SHP77 treated with DMSO at 0.1 percent for 48 hours (cell line): Measurements from ENCODE around the gene CEP85L.

ENCODE experiments used
- DNase-seq: peaks from one replicate; lab custom pipeline; 2025; lab: John Stamatoyannopoulos, UW

CEP85L gene

DNA sequence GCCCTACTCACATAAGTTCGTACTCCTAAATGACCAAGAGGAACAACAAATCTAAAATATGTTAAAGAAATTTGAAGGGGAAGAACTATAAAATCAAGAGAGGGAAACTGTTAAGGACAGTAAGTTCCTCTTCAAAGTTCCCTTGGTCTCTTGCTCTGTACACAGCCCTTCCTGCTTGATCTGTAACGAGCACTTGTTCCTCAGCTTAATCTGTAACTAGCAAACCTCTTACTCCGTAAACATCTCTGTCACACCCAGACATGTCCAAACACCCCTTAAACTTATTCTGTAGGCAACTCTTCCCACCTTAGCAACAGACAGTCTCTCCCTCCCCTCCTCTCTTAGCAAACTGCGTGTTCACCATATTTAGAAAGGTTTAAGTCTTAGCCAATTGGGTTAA, 73.4 kb downstream of the CEP85L start:
- no peak for DNase-seq

DNA sequence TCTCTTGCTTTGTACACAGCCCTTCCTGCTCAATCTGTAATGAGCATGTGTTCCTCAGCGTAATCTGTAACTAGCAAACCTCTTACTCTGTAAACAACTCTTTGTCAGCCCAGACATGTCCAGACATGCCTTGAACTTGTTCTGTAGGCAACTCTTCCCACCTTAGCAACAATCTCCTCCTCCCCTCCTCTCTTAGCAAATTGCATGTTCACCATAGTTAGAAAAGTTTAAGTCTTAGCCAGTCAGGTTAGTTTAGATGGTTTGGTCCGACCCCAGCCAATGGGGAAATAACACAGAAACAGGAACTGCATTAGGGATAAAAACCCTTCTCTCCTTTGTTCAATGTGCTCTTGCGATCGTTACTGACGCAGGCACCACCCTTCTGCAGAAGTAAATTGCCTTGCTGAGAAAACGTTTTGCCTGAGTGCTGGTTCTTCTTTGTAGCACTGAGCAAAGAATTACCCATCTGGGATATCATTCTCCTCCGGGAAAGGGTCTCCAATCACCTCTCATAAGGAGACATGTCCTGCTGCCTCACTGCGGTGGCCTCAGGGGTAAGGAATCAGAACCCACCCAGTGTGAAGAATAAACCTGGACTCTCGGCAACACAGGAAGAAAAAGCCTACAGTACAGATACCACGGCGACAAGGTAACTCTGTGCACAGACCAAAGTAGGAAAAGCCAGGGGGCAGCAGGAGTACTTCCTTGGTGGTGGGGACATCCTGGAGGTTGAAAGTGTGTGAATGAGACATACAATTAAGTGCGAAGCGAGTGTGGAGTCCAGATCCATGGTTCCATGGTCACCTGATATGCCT, 77.1 kb downstream of the CEP85L start:
- DNase-seq, result no peak

DNA sequence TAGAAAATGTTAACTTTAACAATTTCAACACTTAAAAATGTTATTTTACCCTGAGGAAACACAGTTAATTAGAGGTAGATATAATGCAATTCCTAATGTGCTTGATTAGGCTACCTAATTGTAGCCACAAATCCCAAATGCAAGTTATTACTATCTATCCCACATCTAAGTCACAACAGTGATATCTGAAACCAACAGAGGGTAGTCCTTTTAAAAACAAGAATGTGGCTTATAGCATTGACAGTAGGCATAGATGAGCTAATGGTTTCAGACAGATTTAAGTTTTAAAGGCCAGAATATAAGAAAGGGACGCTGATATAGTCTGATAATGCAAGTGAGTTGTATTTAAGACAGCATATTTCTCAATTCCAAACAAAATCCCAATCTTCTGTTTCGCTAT, 80.3 kb downstream of the CEP85L start:
- no peak for DNase-seq

DNA sequence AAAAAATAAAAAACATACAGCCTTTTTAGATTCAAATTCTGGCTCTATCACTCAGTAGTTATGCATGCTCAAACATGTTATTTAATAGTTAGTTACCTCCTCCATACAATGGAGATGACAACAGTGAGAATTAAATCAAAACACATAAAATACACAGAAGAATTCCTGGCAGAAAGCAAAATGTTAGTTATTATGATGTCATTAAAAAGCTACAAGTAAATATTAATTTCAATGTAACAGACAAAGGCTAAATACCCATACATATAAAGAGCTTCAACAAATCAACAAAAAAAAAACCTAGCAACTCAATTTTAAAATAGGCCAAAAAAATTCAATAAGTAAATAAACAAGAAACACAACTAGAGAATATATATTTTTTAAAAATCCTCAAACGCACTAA, 81.9 kb downstream of the CEP85L start:
- no peak for DNase-seq

DNA sequence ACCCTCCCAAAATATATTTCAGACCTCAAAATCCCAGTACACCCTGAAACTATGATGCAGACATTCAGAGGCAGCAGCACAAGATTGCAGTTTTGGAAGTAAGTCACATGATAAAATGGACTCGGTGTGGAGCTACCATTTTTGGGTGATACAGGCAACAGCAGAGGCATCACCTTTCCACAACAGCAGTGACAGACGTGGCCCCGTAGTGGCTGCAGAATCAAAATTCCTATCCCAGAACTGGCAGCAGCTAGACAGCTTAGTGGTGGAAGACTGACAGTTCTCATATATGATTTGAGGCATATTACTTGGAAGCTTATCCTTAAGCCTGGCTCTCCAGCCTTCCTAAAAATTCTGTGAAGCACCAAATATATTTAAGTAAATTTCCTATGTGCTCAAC, 83.4 kb downstream of the CEP85L start:
- no peak for DNase-seq

DNA sequence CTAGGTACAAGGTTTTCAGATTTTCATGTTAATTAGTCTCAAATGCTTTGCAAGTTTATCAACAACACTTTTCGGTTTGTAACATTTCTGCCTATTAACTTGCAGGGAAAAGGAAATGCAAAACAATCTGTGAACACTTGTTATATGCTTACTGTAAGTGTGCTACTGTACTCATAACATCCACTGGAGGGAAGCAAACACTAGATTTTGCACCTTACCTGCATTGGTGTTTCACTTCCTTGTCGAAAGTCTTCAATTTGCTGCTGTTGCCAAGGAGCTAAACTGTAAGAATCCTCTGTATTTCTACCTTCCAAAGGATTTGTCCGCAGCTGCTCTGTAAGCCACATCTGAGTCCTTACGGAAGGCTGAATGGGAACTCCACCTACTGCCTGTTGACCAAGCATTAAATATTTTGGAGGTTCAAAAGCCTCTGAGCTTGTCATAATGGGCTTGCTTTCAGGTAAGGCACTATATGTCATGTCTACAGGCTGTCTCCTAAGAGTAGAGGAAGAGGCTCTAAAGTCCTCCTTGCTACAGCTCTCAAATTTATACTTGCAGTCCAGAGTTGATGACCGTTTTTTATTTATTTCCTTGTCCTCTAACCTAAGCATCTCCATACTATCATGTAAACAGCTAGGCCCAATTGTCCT, 86.0 kb downstream of the CEP85L start:
- peak; percentile 11 for DNase-seq

DNA sequence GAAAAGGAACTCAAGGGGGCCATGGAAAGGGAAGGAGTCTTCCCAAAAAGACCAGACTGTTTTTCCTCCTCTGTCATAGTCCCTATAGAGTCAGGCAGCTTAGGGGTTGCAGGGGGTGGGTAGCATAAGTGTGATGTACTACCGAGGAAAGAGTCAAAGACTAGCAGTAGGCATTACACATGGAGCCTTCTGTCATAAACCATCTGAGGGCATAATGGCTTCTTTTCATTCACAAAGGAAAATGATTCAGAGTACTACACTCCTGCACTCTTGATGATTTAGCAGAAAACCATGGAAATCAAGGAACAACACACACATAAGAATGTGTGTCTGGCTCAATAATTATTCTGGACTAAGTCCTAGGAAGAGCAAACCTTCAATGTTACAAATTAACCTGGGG, 88.4 kb downstream of the CEP85L start:
- no peak for DNase-seq

DNA sequence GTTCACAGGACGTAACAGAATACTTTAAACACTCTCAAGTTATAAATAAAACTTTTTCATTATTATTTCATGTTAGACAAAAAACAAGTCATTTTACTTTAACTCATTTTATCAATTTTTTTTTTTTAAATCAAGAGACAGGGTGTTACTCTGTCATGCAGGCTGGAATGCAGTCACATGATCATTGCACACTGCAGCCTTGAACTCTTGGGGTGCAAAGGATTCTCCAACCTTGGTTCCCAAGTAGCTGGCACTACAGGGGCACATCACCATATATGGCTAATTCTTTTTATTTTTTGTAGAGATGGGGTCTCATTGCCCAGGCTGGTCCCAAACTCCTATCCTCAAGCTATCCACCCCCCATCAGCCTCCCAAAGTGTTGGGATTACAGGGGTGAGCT, 89.1 kb downstream of the CEP85L start:
- no peak for DNase-seq

DNA sequence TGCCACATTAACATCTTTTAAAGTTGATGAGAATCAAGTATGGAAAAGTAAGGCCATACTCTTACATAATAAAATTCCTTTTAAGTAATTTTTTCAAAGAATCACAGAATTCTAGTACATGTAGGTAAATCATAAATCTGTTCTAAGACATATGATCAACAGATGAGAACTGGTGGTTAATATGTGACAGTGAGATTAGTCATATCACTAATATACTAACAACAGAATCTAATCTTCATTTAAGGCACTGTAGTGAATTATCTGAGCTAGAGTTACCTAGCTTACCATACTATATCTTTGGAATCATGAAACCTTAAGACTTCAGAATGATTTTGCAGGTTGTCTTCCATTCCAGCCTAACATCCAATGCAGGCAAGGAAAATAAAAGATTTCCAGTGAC, 91.7 kb downstream of the CEP85L start:
- DNase-seq, result no peak

DNA sequence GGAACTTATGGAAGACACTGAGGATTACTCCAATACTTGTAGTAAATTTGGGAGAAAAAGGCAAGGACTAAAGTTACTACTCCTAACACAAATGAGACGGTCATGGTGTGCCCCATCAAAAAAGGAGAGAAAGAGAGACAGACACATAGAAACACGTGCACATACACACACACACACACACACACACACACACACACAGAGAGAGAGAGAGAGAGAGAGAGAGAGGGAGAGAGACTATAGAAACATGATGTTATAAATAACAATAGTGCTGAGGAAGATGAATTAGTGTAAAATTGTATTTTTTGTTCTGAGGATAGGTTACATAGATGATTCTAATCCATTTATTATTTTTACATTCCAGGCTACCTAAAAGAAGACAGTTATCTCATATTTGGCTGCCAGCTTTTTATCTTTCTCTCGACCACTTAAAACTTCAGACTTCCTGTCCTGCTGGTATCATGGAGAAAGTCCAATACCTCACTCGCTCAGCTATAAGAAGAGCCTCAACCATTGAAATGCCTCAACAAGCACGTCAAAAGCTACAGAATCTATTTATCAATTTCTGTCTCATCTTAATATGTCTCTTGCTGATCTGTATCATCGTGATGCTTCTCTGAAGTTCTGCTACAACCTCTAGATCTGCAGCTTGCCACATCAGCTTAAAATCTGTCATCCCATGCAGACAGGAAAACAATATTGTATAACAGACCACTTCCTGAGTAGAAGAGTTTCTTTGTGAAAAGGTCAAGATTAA, 92.8 kb downstream of the CEP85L start:
- no peak for DNase-seq

DNA sequence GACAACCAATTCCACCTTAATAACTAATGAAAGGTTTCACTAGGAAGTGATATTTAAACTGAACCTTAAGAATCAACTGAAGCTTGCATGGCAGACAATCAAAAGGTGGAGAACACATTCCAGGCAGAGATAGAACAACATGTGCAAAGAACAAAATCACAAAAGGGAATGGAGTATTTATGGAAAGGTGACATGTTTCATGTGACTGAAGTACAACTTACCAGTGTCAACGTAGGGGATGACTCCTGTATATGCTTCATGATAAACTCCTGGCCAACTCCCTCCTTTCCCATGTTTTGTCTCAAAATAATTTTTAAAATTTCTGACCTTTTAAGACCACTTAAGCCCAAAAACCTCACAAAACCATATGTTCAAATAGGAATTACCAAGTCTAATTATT, 96.7 kb downstream of the CEP85L start:
- DNase-seq, result no peak

DNA sequence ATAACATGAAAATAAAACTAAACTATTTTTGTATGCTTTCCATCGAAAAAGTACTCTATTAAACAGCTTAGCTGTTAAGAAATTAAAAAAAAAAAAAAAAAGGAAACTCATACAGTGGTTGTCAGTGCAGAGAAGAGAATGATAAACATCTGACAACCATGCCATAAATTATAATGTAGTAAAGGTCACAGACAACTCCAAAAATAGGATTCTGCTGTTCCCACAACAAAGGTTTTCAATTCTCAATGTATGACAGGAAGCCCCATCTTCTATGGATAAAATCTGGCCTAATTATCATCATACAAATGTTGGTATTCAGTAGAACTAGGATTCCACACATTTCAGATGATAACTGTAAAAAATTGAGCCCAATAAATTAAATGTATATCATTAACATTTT, 98.3 kb downstream of the CEP85L start:
- DNase-seq, result no peak

DNA sequence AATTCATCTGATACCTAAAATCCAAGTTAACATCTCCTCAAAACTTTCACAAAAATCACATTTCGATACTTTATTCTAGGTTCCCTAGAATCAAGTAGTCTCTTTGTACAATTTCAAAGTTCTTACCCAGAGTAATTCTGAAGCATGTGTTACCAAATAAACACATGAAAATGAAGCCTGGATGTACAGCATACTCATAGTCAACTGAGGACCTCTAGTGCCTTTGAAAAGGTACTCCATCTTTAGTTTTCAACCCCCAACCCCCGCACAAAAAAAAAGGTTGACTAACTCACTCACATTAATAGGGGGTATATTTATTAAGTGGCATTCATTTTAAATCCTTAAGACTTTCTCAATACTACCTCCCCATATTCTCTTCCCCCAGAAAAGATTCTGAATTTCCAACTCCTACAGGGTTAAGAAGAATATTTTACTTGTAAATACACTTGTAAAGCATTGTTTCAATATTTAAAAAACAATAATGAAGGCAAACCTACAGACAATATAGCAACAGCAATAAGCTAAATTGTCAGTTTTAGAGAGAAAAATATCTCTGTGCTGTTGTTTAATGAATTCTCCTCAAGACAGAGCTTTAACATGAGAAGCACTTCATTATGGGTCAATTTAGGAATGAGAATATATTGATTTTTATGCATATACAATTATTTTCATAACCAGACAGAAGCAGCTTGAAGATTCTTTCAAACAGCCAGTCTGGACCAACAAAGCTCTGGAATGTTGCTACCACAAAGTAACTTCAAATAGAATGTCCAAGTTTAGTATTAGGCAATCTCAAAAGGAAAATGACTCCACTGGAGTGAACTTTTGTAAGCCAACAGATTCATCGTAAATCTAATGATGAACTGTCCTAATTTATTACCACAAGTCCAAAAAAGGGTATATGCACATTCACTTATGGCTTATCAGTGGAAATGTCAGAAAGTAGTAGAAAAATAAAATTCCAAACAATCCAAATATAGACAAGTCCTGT, 100.0 kb downstream of the CEP85L start:
- peak; percentile 37 for DNase-seq

DNA sequence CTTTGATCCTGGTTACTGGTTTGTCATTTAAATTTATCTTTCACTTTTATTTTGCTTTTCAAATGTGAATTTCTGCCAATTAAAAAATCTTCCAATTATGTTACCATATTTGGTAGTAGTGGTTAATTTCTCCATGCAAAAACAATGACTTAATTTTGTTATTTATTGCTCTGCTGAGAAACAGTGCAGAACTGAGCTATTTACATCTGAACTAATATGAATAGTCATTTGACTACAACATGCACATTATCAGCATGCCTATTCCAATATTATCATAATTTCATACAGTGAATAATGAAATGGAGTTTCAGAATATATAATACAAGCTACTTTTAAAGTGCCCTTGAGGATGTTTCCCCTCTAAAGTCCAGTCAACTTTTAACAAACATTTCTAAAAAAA, 102.8 kb downstream of the CEP85L start:
- no peak for DNase-seq

DNA sequence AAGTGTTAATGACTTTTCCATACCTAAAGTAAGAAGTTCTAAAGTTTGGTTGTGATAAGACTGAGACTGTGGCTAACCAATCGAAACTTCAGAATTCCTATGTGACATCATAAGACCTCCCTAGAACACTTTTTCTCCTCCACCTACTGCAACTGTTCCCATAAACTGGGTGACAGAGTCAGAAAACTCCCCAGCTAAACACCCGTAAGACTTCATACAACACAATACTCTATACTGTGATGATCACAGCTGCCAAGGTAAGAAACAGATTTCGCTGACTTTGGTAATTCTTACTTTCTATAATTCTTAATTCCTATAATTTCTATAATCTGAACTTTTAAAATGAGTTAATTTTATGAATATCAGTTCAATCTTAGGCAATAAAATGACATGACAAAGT, 103.3 kb downstream of the CEP85L start, which contains the start of gene PLN:
TSS of gene PLN (plus strand) at position 161 of the 400 bp plus-strand sequence. CDS start 10,626 bp downstream, outside the sequence.
- no peak for DNase-seq

DNA sequence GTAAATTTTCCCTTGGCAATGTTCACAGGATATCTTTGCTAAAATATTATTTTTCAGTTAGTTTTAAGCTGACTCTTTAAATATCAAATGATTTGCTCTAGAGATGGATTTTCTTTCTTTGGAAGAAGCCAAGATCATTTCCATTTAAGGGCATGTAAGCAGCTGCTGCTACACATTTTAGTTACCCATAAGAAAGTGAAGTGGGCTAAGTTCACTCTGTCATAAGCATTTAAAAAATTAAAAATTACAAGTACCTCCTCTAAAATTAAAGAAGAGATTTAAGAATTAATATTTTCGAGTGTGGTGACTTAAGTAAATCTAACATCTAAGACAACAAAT, 104.5 kb downstream of the CEP85L start:
- DNase-seq, result no peak

DNA sequence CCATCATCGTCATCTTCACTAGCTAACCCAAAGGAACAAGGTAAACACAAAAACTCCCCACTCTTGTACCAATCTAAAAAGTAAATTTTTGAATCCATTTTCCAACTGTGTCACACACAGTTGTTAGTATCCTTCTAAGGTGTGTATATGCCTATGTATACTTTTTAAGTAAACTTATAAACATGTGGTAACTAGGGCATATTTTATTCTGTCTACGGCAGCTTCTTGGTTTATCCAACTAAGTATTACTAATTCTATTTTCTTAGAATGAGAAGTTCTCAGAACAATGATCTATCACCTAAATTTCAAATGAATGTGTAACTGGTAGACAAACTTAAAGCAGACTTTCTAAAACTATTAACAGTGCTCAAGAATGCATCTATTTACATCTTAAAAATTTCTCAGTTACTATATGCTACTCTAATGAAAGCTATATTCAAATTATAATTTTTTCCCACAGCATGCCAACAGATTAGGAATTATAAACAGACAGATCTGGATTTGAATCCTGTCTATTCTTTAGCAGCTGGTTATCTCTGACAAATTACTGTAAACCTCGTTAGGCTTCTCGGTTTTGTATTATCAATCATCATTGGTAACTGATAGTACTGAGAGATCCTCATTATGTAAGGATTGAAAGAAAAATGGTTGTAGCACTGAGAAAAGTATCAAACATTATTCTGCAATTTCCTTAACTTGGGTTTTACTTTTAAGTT, 105.1 kb downstream of the CEP85L start:
- no peak for DNase-seq

DNA sequence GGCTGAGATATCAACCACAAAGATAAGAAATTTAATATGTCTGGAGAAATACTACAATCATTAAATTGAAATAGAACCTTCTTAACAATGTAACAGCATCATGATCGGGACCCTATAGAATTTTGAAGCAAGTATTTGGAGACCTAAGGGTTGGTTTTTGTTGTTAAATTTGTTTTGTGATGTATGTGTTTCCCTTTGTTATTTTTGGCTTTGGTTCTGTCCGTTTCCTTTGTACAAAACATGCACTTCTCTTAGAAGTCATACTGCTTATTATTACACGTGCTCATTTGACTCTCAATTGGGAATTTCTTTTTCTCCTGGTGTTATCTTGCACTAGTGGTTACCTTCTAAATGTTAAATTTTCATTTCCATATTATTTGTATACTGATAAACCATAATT, 107.3 kb downstream of the CEP85L start:
- no peak for DNase-seq

DNA sequence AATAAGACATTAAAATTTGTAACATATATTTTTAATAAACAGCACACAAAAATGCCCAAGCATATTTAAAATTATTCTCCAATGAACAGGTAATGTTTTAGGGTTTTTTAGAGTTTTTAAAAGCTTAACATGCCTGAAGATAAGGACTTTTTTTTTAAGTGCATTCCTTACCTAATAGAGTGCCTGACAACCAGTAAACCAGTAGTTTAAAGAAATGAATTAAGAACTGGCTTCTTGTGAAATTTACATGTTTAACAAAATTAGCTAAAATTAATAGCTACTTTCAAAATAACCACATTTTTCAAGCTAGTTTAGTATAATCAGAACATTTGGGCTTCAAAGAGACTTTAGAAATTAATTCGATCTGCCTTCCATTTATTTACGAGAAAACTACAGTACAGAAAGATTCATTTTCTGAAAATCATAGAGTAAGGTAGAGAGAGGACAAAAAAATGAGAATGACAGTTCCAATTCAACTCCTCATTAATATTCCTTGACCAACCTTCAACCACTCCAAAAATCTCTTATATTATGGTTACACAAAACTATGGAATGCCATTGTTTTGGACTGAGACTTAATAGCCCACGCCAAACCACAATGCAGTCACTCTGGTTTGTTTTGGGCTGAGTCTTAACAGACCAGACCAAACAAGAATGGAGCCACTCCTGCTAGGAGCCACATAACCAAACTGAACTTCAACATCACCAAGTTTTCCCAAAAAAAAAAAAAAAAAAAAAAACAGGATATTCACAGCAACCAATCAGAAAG, 109.0 kb downstream of the CEP85L start:
- DNase-seq, result no peak

DNA sequence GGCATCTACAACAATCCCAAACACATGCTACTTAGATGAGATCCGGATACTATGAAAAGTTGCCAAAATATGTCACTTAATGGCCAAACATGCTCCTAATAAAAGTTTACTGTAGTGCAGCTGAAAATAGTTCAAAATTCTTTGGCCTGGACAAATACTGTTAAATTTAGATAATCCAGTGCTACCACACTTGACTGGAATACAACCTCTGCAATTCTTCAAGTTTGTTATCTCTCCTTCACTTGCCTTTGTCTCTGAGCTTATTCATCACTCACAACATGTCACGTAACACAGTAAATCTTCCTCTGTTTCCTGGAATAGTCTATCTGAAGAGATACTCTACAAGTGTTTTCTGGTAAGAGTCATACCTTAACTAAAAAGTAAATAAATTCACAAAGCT, 113.8 kb downstream of the CEP85L start:
- no peak for DNase-seq
